HL-60 (cell line): ENCODE measurements around the gene PDHX.

Experiments
- DNase-seq, 2 experiments: peaks; one replicate each; pipeline ENCODE4 v3.0.0-alpha.2; 2010 to 2020; ENCODE audit warnings: low read depth in 1 of 2, low spot score in 1 of 2
- H3K27ac ChIP-seq: fragments of 250-450 bp; sonication (Bioruptor Pico); replicated peaks from 2 replicates; pipeline ENCODE4 v1.5.1; 2020; ENCODE audit warnings: mild to moderate bottlenecking, moderate library complexity
- H3K27me3 ChIP-seq: fragments of 250-450 bp; sonication (Bioruptor Pico); 2 replicates; pipeline ENCODE4 v1.5.1; 2021; ENCODE audit warnings: mild to moderate bottlenecking, moderate library complexity; ENCODE audit not compliant: insufficient read depth, poor library complexity, severe bottlenecking
- H3K4me3 ChIP-seq: replicated peaks from 2 replicates; pipeline ENCODE4 v1.5.1; 2011; ENCODE audit warnings: mild to moderate bottlenecking, control low read depth, low read length; ENCODE audit not compliant: insufficient read depth
- GABPA ChIP-seq: IDR thresholded peaks from 2 replicates; pipeline ENCODE4 v1.6.1; 2012; ENCODE audit warnings: low read depth
- POLR2AphosphoS5 ChIP-seq: IDR thresholded peaks from 2 replicates; pipeline ENCODE4 v1.6.1; 2012; ENCODE audit warnings: low read depth
- SPI1 ChIP-seq: IDR thresholded peaks from 2 replicates; pipeline ENCODE4 v1.6.1; 2012; ENCODE audit warnings: low read depth, mild to moderate bottlenecking, borderline replicate concordance
- TF ChIP-seq, protein P1 (sequence below): IDR thresholded peaks from one replicate; pipeline ENCODE4 v1.5.1; 2011; ENCODE audit warnings: low read length, control low read depth, inconsistent platforms; ENCODE audit not compliant: insufficient read depth
- TF ChIP-seq, protein P2 (sequence below): IDR thresholded peaks from 2 replicates; pipeline ENCODE4 v1.6.1; 2012; ENCODE audit warnings: low read depth; ENCODE audit not compliant: insufficient replicate concordance

Gene PDHX

DNA sequence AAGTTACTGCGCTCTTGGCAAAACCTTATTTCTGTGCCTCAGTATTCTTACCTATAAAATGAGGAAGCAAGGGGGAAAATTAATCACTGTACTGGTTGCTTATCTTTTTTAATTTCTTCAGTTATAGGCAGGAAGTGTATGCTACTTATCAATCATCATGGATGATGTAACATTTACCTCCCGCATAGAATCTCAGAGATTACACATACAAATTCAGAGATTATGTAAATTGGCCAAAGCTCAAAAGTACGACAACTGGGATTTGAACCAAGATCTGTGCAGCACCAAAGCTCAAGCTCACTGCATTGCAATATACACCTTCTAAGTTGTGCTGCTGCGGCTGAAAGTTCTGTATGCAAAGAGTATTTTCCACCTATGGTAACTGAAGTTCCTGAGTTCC lies 83.0 kb downstream of the PDHX start:
- no peak overlapping the region for H3K27ac ChIP-seq

DNA sequence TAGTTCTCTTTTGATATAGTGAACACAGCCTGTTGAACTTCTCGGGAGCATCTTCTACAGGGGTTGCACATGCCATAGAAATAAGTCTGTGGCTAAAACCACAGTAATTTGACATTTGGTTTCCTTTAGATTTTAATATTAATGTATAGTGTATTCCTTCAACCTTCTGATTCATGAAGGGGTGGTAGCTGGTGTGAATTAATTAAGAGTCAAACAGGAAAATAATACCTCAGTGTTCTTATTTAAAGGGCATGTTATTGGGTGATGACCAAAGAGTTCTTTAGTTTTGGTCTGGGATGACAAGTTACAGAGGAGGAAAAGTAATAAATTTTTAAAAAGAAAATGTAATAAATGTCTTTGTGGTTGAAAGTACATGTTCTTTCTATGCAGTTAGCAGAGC lies 86.8 kb downstream of the PDHX start:
- TF ChIP-seq GABPA (no peak), SPI1 (no peak), POLR2AphosphoS5 (no peak)
- TF ChIP-seq, protein P1, sequence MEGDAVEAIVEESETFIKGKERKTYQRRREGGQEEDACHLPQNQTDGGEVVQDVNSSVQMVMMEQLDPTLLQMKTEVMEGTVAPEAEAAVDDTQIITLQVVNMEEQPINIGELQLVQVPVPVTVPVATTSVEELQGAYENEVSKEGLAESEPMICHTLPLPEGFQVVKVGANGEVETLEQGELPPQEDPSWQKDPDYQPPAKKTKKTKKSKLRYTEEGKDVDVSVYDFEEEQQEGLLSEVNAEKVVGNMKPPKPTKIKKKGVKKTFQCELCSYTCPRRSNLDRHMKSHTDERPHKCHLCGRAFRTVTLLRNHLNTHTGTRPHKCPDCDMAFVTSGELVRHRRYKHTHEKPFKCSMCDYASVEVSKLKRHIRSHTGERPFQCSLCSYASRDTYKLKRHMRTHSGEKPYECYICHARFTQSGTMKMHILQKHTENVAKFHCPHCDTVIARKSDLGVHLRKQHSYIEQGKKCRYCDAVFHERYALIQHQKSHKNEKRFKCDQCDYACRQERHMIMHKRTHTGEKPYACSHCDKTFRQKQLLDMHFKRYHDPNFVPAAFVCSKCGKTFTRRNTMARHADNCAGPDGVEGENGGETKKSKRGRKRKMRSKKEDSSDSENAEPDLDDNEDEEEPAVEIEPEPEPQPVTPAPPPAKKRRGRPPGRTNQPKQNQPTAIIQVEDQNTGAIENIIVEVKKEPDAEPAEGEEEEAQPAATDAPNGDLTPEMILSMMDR: no peak
- TF ChIP-seq, protein P2, sequence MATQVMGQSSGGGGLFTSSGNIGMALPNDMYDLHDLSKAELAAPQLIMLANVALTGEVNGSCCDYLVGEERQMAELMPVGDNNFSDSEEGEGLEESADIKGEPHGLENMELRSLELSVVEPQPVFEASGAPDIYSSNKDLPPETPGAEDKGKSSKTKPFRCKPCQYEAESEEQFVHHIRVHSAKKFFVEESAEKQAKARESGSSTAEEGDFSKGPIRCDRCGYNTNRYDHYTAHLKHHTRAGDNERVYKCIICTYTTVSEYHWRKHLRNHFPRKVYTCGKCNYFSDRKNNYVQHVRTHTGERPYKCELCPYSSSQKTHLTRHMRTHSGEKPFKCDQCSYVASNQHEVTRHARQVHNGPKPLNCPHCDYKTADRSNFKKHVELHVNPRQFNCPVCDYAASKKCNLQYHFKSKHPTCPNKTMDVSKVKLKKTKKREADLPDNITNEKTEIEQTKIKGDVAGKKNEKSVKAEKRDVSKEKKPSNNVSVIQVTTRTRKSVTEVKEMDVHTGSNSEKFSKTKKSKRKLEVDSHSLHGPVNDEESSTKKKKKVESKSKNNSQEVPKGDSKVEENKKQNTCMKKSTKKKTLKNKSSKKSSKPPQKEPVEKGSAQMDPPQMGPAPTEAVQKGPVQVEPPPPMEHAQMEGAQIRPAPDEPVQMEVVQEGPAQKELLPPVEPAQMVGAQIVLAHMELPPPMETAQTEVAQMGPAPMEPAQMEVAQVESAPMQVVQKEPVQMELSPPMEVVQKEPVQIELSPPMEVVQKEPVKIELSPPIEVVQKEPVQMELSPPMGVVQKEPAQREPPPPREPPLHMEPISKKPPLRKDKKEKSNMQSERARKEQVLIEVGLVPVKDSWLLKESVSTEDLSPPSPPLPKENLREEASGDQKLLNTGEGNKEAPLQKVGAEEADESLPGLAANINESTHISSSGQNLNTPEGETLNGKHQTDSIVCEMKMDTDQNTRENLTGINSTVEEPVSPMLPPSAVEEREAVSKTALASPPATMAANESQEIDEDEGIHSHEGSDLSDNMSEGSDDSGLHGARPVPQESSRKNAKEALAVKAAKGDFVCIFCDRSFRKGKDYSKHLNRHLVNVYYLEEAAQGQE: no peak
- no peak overlapping the region for H3K4me3 ChIP-seq
- DNase-seq: no peak
- no peak overlapping the region for H3K27ac ChIP-seq
- no peaks in the 10 kb centered on the region for H3K27me3 ChIP-seq

More for the DNA sequence above, 83.0 kb downstream of the PDHX start:
- no peak for TF ChIP-seq POLR2AphosphoS5
- TF ChIP-seq SPI1: no peak
- TF ChIP-seq GABPA: no peak
- no peak for DNase-seq
- Histone ChIP-seq H3K4me3 (no peak overlapping the region), H3K27me3 (no peaks in the 10 kb centered on the region)

DNA sequence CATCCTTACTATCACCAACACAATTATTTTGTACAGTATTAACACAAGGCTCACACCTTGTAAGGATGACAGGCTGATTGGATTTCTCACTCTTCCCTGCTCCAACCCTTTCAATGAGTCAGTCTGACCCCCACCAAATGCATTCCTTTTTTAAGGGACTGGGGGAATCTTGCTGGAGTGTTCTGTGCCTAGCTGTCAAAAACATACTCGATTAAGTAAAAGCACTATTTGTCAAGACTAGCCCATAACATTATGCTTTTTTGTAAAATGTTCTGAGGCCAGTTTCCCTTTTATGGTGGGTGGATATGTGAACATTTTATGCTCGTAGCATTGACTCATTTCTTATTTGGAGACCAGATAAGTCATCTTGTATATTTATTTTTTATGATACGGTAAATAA lies 87.2 kb downstream of the PDHX start:
- Histone ChIP-seq H3K27me3 (no peaks in the 10 kb centered on the region), H3K27ac (no peak overlapping the region), H3K4me3 (no peak overlapping the region)
- no peak for DNase-seq
- TF ChIP-seq, protein P2: no peak
- no peak for TF ChIP-seq POLR2AphosphoS5
- TF ChIP-seq, protein P1: no peak
- no peak for TF ChIP-seq GABPA
- no peak for TF ChIP-seq SPI1

DNA sequence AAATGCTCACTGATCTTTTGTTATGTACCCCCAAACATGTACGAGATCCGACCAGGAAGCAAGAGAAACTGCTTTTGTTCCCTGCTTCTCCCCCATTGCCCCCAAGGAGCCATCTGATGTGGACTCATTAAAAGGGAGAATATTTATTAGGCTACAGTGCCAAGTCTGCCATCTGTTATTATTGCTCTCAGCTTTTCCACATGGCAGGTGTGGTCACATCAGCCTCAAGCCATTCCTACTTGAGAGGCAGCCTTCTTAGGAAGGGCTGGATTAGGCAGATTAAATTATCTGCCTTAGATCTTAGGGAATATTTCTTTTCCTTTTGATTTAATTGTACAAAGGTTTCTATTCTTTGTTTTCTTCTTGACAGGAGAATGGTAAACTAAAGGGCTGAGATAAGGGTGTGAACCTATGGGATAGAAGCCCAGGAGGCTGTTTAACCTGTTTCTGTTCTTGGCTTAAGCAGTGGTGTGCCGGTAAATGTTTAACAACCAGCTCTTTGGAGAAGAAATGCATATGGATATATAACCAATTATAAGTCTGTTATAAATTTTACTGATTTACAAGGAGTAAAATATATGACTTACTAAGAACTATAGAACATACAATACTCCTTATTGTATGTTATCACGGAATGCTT lies 88.8 kb downstream of the PDHX start:
- Histone ChIP-seq H3K4me3 (no peak overlapping the region), H3K27me3 (no peaks in the 10 kb centered on the region), H3K27ac (no peak overlapping the region)
- DNase-seq: no peak
- no peak for TF ChIP-seq SPI1
- TF ChIP-seq, protein P1: no peak
- TF ChIP-seq, protein P2: no peak
- no peak for TF ChIP-seq GABPA
- TF ChIP-seq POLR2AphosphoS5: no peak
